ENCODE results near the gene TRIO.

DNA sequence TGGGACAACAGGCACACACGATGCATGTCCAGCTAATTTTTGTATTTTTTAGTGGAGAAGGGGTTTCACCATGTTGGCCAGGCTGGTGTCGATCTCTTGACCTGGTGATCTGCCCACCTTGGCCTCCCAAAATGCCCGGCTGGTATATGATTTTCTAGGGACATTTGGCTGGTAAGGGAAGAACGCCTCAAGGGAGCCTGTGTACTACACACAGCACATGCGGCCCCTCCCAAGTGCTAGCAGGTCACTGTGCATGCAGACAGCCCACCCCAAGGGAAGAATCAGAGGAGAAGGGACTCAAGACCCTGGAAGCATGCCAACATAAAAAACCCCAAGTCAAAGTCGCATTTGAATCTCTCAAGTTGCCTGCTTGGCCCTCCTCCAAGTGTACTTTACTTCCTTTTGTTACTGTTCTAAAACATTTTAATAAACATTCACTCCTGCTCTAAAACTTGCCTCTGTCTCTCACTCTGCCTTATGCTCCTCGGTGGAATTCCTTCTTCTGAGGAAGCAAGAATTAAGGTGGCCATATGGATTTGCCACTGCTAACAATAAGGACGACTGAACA is 414.1 kb downstream of the TRIO start:
- no peak for TF ChIP-seq EZH2 (IDR thresholded peaks at IDR 0.05)
- TF ChIP-seq POLR2AphosphoS5 (IDR thresholded peaks at IDR 0.05; ENCODE audit: borderline replicate concordance, low read depth, low read length) = no peak
